ENCODE measurements around the gene CES3.
"Not testable (repeated sequence)": the region's sequence is repeated elsewhere in the genome, so short reads cannot be mapped to it uniquely, and the experiment has no call there.

Gene CES3

DNA sequence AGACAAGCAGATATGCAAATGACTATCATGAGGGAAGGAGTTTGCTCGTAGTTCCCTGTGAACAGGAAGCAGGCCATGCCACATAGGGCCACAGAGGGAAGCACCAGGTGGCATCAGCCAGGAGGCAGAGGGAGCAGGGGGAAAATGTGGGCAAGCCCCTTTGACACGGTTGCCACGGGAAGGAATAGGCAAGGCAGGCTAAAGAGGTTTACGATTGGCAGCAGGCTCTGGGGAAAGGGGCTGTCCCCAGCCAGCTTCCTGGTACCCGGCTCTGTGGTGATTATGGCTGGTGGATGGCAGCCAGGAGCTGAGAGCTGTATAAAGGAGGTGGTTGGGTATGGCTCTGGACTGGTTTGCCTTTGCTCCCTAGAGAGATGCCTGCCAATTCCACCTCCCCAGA, 848 bp downstream of the CES3 start:
- in situ Hi-C loops (cut with MboI; ENCODE audit: low sequenced_read_pairs): loop anchor here (25.0 kb wide), 1 partner anchor 475 kb away; the partner anchor contains the start of gene HSD11B2

DNA sequence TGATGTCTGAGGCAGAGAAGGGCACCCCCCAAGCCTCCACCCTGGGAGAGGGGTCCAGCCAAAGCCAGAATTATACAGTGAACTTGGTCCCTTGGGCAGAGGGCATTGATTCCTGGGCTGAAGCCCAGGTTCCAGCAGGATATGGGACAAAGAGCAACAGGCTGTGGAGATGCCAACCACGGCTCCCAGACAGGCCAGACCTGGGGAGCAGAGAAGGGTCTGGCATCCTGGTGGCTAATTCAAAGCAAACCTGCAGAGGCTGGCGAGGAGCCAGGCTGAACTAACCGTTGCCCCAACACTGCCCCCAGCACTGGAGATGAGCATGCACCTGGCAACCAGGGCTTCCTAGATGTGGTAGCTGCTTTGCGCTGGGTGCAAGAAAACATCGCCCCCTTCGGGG, 3.0 kb downstream of the CES3 start:
- in situ Hi-C loops (cut with MboI; ENCODE audit: low sequenced_read_pairs): loop anchor here (25.0 kb wide), 1 partner anchor 473 kb away; the partner anchor contains the start of gene HSD11B2

DNA sequence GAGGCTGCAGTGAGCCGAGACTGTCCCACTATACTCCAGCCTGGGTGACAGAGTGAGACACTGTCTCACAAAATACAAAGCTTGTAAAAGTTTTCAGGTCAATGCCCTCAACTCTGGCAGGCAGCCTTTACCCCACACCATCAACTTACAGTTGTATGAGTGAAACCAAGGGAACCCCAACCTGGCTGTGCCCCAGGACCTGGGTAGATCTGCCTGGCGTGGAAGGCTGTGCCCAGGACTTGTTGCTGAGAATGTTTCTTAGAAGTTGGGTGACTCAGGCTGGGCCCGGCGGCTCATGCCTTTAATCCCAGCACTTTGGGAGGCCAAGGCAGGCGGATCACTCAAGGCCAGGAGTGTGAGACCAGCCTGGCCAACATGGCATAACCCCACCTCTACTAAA, 7.8 kb downstream of the CES3 start:
- in situ Hi-C loops (cut with MboI; ENCODE audit: low sequenced_read_pairs): loop anchor here (25.0 kb wide), 1 partner anchor 468 kb away; the partner anchor contains the start of gene HSD11B2

DNA sequence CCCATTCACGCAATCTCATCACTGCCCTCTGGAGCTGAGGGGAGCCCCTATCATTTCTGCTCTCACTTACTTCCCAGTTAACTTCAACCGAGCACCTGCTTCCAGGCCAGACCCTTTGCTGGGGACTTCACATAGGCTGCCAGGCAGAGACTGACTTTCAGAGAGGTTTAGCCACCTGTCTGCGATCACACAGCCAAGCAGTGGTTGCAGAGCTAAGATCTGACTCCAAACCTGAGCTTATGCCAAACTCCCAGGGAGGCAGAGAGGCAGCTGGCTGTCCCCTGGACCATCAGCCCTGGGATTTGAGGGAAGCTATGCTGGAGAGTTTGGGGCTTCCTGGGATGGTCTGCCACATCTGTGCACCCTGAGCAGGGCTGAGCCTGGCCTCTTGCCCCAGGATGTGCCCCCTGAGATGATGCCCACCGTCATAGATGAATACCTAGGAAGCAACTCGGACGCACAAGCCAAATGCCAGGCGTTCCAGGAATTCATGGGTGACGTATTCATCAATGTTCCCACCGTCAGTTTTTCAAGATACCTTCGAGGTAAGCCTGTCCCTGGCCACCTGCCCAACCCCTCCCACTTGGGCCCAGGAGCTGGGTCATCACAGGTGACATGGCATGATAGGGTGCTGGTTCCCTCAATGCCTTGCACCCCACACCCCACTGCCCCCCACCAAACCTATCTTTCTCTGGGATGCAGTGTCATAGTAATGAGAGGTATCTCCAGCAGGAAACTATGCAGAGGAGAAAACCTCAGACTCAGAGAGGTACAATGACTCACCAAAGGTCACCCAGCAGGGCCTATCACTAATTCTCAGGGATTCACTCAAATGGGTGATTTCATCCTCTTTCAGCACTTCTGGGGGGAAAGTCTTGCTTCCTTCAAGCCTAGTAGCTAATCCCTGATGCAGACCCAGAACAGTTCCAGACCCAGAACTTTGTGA, 10.0 kb downstream of the CES3 start:
- in situ Hi-C loops (cut with MboI; ENCODE audit: low sequenced_read_pairs): loop anchor here (25.0 kb wide), 1 partner anchor 466 kb away; the partner anchor contains the start of gene HSD11B2

DNA sequence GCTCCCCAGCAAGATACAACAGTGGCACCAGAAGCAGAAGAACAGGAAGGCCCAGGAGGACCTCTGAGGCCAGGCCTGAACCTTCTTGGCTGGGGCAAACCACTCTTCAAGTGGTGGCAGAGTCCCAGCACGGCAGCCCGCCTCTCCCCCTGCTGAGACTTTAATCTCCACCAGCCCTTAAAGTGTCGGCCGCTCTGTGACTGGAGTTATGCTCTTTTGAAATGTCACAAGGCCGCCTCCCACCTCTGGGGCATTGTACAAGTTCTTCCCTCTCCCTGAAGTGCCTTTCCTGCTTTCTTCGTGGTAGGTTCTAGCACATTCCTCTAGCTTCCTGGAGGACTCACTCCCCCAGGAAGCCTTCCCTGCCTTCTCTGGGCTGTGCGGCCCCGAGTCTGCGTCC, 11.9 kb downstream of the CES3 start:
- in situ Hi-C loops (cut with MboI; ENCODE audit: low sequenced_read_pairs): loop anchor here (25.0 kb wide), 1 partner anchor 464 kb away; the partner anchor contains the start of gene HSD11B2

DNA sequence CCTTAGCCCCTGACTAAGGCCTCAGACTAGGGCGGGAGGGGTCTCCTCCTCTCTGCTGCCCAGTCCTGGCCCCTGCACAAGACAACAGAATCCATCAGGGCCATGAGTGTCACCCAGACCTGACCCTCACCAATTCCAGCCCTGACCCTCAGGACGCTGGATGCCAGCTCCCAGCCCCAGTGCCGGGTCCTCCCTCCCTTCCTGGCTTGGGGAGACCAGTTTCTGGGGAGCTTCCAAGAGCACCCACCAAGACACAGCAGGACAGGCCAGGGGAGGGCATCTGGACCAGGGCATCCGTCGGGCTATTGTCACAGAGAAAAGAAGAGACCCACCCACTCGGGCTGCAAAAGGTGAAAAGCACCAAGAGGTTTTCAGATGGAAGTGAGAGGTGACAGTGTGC, 12.7 kb downstream of the CES3 start:
- in situ Hi-C loops (cut with MboI; ENCODE audit: low sequenced_read_pairs): loop anchor here (25.0 kb wide), 1 partner anchor 464 kb away; the partner anchor contains the start of gene HSD11B2

DNA sequence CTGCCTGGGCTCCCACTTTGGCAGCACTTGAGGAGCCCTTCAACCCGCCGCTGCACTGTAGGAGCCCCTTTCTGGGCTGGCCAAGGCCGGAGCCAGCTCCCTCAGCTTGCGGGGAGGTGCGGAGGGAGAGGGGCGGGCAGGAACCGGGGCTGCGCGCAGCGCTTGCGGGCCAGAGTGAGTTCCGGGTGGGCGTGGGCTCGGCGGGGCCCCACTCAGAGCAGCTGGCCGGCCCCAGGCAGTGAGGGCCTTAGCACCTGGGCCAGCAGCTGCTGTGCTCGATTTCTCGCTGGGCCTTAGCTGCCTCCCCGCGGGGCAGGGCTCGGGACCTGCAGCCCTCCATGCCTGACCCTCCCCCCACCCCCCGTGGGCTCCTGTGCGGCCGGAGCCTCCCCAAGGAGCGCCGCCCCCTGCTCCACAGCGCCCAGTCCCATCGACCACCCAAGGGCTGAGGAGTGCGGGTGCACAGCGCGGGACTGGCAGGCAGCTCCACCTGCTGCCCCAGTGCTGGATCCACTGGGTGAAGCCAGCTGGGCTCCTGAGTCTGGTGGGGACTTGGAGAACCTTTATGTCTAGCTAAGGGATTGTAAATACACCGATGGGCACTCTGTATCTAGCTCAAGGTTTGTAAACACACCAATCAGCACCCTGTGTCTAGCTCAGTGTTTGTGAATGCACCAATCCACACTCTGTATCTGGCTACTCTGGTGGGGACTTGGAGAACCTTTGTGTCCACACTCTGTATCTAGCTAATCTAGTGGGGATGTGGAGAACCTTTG, 13.3 kb downstream of the CES3 start:
- in situ Hi-C loops (cut with MboI; ENCODE audit: low sequenced_read_pairs): loop anchor here (25.0 kb wide), 1 partner anchor 463 kb away; the partner anchor contains the start of gene HSD11B2

DNA sequence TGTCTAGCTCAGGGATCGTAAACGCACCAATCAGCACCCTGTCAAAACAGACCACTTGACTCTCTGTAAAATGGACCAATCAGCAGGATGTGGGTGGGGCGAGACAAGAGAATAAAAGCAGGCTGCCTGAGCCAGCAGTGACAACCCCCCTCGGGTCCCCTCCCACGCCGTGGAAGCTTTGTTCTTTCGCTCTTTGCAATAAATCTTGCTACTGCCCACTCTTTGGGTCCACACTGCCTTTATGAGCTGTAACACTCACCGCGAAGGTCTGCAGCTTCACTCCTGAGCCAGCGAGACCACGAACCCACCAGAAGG, 13.8 kb downstream of the CES3 start:
- in situ Hi-C loops (cut with MboI; ENCODE audit: low sequenced_read_pairs): loop anchor here (25.0 kb wide), 1 partner anchor 462 kb away; the partner anchor contains the start of gene HSD11B2

DNA sequence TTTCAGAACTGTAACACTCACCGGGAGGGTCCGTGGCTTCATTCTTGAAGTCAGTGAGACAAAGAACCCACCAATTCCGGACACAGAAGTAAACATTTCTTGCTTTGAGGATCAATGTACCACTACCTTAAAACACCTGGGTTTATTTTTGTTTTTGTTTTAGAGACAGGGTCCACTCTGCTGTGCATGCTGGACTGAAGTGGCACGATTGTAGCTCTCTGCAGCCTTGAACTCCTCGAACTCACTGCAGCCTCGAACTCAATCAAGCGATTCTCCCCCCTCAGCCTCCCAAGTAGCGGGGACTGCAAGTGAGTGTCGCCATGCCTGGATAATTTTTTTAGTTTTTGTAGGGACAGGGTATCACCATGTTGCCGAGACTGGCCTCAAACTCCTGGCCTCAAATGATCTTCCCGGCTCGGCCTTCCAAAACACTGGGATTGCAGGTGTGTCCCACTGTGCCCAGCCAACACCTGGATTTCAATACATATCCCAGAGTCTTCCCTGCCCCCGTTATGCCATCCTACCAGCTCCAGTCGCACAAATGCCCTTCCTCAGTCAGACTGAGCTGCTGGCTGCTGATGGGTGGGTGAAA, 14.3 kb downstream of the CES3 start:
- in situ Hi-C loops (cut with MboI; ENCODE audit: low sequenced_read_pairs): no loop called here

DNA sequence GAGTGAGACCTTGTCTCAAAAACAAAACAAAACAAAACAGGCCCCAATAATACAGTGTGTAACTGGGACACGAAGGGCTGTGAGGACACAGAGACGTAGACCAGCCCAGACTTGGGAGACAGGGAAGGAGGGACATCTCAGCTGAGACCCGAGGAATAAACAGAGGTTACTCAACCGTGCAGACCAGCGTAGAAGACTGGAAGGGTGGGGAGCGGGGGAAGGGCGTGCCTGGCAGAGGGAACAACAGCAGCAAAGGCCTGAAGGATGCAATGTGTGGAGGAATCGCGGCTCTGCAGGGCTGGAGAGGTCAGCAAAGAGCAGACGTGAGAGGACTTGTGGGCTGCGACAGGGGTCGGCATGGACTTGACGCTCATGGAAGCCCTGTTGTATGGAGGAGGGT, 15.7 kb downstream of the CES3 start:
- in situ Hi-C loops (cut with MboI; ENCODE audit: low sequenced_read_pairs): no loop called here

DNA sequence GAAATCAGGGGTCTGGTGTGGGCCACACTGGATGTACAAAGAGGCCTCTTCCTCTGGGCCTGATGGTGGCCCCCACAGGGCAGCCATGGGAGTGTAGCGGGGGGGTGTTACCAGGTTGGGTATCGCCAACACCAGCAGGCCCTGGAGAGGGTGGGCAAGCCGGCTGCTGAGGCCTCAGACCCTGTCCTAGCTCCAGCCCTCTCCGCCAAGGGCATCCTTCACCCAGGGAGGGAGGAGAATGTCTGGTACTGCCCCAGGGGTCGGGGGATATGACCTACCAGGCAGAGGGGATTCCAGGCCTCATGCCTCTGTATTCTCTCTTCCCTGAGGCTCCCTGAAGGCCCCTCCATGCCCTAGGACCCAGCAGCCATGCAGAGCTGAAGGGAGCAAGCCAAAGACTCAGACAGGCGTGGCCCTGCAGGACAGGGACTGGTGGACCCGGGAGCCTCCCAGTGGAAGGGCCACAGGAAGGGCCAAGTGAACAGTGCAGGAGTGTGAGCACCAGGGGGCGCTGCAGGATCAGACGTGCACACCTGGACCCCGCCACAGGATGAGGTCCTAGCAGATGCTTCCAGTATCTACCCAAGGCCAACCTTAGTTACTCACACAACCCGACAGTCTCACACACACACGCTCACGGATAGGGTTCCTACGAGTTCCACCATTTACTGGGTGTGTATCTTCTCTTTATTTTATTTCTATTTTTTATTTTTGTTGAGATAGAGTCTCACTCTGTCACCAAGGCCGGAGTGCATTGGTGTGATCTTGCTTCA, 16.5 kb downstream of the CES3 start:
- in situ Hi-C loops (cut with MboI; ENCODE audit: low sequenced_read_pairs): no loop called here

DNA sequence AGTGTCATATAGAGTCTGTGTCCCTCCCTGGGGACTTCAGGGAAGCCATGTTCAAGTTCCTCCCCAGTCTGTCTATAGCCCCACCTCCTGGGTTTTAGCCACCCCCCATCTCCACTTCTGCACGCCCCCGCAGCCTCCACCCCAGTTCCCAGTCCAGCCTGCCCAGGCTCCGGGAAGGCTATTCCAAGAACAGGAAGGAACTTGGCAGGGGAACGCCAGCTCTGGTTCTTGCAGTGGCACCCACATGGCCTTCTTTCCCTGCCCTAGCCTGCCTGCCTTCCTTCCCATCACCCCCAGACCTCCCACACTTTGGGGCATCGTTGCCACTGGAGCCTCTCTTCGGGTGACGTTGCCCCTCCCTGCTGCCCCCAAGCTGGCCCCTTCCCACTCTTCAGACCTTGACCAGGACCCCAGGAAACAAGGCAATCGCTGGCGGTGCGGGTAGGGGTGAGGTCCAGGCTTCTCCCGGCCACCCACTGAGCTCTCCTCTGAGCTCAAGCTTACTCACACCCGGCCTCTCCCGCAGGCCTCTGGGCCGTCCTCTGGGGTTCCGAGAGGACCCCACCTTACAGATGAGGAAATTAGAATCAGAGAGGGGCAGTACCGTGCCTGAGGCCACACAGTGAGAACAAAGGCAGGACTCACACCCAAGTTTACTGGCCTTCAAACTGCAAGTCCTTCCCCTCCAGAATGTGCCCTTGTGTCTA, 18.1 kb downstream of the CES3 start:
- in situ Hi-C loops (cut with MboI; ENCODE audit: low sequenced_read_pairs): no loop called here

DNA sequence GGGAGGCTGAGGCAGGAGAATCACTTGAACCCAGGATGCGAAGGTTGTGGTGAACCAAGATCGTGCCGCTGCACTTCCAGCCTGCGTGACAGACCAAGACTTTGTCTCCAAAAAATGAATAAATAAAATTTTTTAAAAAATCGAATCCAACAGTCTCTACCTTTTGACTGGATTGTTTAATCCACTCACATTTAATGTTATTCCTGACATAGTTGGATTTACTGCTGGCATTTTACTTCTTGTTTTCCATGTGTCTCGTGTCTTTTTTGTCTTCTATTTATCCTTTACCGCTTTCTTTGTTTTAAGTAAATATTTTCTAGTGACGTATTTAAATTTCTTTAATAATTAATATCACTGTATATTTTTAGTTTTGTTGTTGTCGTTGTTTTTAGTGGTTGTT, 22.0 kb downstream of the CES3 start:
- in situ Hi-C loops (cut with MboI; ENCODE audit: low sequenced_read_pairs): loop anchor here (10.0 kb wide), 1 partner anchor 172 kb away; the partner anchor contains the start of genes B3GNT9, FBXL8 and TRADD

DNA sequence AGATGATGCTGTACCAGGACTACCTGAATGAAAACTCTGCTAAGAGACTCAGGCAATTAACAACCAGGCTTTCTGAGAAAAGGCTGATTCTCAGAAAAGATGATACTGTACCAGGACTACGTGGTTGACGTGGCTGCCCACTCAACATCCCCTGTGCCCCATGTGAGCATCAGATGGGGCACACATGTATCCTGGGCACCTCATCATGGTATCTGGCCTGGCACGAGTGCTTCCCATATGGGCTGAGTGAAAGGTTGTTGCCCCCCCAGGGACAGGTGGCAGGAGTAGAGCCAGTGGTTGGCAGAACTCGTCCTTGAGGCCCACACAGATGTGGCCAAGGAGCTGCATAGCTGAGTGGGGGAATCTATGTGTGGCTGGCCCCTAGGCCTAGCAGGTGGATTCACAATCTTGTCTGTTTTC, 23.8 kb downstream of the CES3 start:
- in situ Hi-C loops (cut with MboI; ENCODE audit: low sequenced_read_pairs): loop anchor here (10.0 kb wide), 1 partner anchor 170 kb away; the partner anchor contains the start of genes B3GNT9, FBXL8 and TRADD

DNA sequence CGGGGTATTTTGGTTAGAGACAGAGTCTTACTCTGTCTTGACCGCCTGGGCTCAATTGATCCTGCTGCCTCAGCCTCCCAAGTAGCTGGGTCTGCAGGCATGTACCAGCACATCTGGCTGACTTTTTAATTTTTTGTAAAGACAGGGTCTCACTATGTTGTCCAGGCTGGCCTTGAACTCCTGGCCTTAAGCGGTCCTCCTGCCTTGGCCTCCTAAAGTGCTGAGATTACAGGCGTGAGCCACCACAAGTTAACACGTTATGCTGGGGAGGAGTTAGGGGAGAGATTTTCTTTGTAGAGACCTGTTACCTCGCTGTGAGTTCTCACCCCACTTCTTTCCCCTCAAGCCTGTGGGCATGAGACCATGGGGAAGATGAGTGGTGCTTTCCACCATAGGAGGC, 25.5 kb downstream of the CES3 start:
- in situ Hi-C loops (cut with MboI; ENCODE audit: low sequenced_read_pairs): loop anchor here (10.0 kb wide), 1 partner anchor 168 kb away; the partner anchor contains the start of genes B3GNT9, FBXL8 and TRADD

DNA sequence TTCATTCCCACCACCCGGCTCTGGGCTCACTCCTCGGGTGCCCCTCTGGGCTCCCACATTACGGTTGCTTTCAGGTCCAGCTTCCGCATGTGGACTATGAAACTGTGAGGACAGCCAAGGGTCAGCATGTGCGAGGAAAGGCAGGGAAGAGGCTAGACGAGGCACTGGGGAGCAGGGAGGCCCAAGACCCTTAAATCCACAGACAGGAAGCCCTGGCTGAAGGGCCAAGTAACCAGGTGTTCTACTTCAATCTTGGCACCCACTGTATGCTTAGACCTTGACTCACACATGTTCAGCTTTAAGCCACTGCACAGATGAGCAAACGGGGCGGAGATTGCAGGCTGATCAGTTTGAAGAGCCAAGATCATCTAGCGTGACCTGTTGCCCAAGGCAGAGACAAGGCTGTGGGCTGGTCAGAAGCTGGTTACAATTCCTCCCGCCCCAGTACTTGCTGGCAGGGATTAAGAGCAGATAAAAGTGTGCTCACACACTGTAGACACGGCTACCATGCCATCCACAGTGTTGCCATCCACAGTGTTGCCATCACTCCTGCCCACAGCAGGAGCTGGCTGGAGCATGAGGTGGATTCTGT, 27.2 kb downstream of the CES3 start, which contains the start of gene CES4A:
CES4A (plus strand) TSS at position 393 of the 592 bp plus-strand sequence; CDS start at position 577, 184 bp downstream.
- in situ Hi-C loops (cut with MboI; ENCODE audit: low sequenced_read_pairs): loop anchor here (10.0 kb wide), 1 partner anchor 167 kb away; the partner anchor contains the start of genes B3GNT9, FBXL8 and TRADD

DNA sequence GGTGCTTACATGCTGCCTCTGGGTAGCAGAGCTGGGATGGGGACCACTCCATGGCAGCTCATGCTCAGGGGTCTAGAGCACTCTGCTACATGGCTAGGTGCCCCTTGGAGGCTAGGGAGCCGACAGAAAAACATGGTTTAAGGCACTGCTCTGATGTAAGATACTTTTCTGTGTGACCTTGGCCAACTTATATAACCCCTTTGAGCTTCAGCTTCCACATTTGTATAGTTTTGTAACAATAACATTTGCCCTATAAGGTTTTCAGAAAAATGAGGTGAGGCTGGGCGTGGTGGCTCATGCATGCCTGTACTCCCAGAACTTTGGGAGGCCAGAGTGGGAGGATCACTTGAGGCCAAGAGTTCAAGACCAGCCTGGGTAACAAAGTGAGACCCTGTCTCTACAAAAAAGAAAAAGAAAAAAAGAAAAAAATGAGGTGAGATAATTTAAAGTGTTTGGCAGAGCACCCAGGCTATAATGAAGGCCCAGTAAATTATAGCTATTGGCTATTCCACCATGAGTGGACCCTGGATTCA, 30.5 kb downstream of the CES3 start:
- in situ Hi-C loops (cut with MboI; ENCODE audit: low sequenced_read_pairs): no loop called here

DNA sequence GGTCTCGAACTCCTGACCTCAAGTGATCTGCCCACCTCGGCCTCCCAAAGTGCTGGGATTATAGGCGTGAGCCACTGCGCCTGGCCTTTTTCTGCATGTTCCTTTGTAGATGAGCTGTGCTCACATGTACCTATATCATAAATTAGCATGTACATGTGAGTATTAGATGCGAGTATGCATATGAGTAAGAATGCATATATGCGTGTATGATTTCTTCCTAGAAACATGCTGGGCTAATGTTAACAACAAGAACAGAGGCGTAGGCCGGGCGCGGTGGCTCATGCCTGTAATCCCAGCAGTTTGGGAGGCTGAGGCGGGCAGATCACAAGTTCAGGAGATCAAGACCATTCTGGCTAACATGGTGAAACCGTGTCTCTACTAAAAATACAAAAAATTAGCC, 32.5 kb downstream of the CES3 start:
- in situ Hi-C loops (cut with MboI; ENCODE audit: low sequenced_read_pairs): not testable (repeated sequence)

Measured in HL-60/S4 treated with phorbol 12-myristate 13-acetate at 8.2 ng/mL for 4 days and 3 days (cell line).